ENCODE measurements around the gene PRKCA. TPM values are rescaled to one million over a fixed set of nuclear protein-coding genes. Genes with fewer than 3 reads are reported as not detected.

PRKCA gene
- total RNA-seq, 1 experiment from 2014 or later = 20.7 TPM

DNA sequence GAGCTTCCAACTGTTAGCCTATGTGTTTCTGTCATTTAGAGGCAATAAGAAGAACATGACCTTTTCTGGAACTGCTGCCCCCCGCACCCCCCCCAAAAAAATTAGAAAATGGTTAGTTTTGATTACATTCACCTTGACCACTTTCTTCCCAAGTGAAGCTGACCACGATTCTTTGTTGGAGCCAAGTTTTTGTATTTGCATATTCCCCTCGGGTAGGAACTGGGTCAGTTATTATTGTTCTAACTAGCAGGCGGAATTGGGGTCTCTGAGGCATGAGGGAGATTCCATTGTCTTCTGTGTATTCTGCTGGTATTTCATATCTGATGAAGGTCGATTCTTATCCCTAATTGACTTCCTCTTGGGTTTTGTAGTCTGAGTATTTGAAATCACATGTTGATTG, 231.6 kb downstream of the PRKCA start:
- H3K4me1 Mint-ChIP-seq (ENCODE audit: insufficient read depth, unreplicated experiment) = no peaks in the 10 kb centered on the region
- no peak overlapping the region for H3K27ac Mint-ChIP-seq (ENCODE audit: low read depth, unreplicated experiment)
- H3K36me3 Mint-ChIP-seq (ENCODE audit: insufficient read depth, unreplicated experiment) = peaks cover 5% of the 10 kb centered on the region
- intact Hi-C loops (cut with micrococcal nuclease) = no loop called here
- no peaks in the 10 kb centered on the region for H3K27me3 Mint-ChIP-seq (ENCODE audit: insufficient read depth, unreplicated experiment)
- BruUV-seq (replicated peaks) = no TSS peak
- ChIA-PET CTCF (interaction anchor here (0.6 kb wide), 1 partner anchor 1117 kb away, joined by 6 read pairs; no protein-coding TSS in a partner anchor), POLR2A (interaction anchor here (0.6 kb wide), 1 partner anchor 110 kb away, joined by 3 read pairs; no protein-coding TSS in a partner anchor)
- no peak overlapping the region for H3K4me3 Mint-ChIP-seq (ENCODE audit: unreplicated experiment)
- no peaks in the 10 kb centered on the region for H3K9me3 Mint-ChIP-seq (ENCODE audit: unreplicated experiment)
- TF ChIP-seq, protein P1, sequence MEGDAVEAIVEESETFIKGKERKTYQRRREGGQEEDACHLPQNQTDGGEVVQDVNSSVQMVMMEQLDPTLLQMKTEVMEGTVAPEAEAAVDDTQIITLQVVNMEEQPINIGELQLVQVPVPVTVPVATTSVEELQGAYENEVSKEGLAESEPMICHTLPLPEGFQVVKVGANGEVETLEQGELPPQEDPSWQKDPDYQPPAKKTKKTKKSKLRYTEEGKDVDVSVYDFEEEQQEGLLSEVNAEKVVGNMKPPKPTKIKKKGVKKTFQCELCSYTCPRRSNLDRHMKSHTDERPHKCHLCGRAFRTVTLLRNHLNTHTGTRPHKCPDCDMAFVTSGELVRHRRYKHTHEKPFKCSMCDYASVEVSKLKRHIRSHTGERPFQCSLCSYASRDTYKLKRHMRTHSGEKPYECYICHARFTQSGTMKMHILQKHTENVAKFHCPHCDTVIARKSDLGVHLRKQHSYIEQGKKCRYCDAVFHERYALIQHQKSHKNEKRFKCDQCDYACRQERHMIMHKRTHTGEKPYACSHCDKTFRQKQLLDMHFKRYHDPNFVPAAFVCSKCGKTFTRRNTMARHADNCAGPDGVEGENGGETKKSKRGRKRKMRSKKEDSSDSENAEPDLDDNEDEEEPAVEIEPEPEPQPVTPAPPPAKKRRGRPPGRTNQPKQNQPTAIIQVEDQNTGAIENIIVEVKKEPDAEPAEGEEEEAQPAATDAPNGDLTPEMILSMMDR (IDR thresholded peaks at IDR 0.05; ENCODE audit: unreplicated experiment) = no peak
- no peak for DNase-seq (ENCODE audit: unreplicated experiment)

DNA sequence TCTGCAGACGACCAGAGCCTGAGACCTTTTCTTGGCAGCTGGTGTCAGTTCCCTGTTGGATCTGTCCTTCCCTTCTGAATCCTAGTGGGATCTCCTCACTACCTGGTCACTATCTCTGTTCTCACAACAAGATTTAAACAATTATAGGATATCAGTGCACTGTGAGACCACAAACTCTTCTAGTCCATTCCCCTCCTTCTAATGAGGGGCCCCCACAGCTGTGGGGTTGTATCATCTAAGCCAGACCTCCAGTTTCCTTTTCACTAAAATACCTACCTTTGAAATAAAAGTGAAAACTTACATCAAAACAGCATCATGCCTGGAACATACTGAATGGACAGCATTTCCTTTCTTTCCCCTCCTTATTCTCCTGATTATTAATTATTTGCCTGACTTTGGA, 233.2 kb downstream of the PRKCA start:
- no TSS peak for BruUV-seq (replicated peaks)
- DNase-seq (ENCODE audit: unreplicated experiment) = no peak
- no peaks in the 10 kb centered on the region for H3K27me3 Mint-ChIP-seq (ENCODE audit: insufficient read depth, unreplicated experiment)
- H3K4me3 Mint-ChIP-seq (ENCODE audit: unreplicated experiment) = no peak overlapping the region
- ChIA-PET POLR2A (no interaction called here), CTCF (no interaction called here)
- H3K4me1 Mint-ChIP-seq (ENCODE audit: insufficient read depth, unreplicated experiment) = peaks cover 4% of the 10 kb centered on the region
- TF ChIP-seq, protein P1 (IDR thresholded peaks at IDR 0.05; ENCODE audit: unreplicated experiment) = no peak
- H3K9me3 Mint-ChIP-seq (ENCODE audit: unreplicated experiment) = no peaks in the 10 kb centered on the region
- peaks cover 5% of the 10 kb centered on the region for H3K36me3 Mint-ChIP-seq (ENCODE audit: insufficient read depth, unreplicated experiment)
- intact Hi-C loops (cut with micrococcal nuclease) = no loop called here
- H3K27ac Mint-ChIP-seq (ENCODE audit: low read depth, unreplicated experiment) = no peak overlapping the region

DNA sequence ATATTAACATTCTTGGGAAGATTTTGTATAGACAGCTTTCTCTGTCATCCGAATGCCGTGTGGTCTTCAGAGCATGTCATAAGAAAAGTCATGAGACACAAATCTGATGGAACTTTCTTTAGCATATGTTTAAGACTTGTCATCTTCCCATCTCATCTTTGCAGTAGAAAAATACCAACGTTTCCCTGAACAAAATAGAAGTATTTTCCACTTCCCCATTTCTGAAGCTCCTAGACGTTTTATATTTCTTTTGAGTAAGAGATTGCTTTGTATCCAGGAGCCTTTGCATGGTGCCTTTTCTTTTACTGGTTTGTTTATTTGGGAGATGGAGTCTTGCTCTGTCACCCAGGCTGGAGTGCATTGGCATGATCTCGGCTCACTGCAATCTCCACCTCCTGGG, 235.1 kb downstream of the PRKCA start:
- ChIA-PET CTCF (interaction anchor here (0.9 to 1.0 kb wide), 2 partner anchors 72 to 337 kb away, joined by 3 read pairs; no protein-coding TSS in a partner anchor), POLR2A (interaction anchor here (0.6 to 0.8 kb wide), 2 partner anchors 9 to 35 kb away, joined by 3 read pairs; no protein-coding TSS in a partner anchor)
- Mint-ChIP-seq H3K36me3 (ENCODE audit: insufficient read depth, unreplicated experiment) (no peaks in the 10 kb centered on the region), H3K27ac (ENCODE audit: low read depth, unreplicated experiment) (no peak overlapping the region), H3K4me1 (ENCODE audit: insufficient read depth, unreplicated experiment) (peaks cover 10% of the 10 kb centered on the region), H3K9me3 (ENCODE audit: unreplicated experiment) (no peaks in the 10 kb centered on the region), H3K4me3 (ENCODE audit: unreplicated experiment) (no peak overlapping the region), H3K27me3 (ENCODE audit: insufficient read depth, unreplicated experiment) (no peaks in the 10 kb centered on the region)
- intact Hi-C loops (cut with micrococcal nuclease) = no loop called here
- BruUV-seq (replicated peaks) = no TSS peak
- TF ChIP-seq, protein P1 (IDR thresholded peaks at IDR 0.05; ENCODE audit: unreplicated experiment) = no peak
- DNase-seq (ENCODE audit: unreplicated experiment) = no peak

DNA sequence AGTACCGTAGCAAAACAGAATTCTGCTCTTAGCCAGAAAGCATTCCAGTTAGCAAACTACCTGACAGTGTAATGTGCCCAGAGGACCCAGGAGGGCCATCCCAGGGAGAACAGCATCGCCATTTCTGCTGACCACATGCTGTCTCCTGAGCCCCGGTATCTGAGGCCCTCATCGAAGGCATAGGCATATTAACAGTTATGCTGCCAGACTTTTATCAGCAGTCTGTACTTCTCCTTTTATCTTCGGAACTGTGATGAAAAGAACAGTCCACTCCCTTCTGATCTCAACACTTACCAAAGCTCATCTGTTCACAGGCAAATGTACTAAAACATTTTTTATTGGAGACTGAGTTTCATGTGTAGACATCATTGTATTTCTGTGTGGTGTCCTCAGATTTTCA, 236.4 kb downstream of the PRKCA start:
- intact Hi-C loops (cut with micrococcal nuclease) = no loop called here
- H3K9me3 Mint-ChIP-seq (ENCODE audit: unreplicated experiment) = no peaks in the 10 kb centered on the region
- CTCF ChIA-PET = no interaction called here
- no peak overlapping the region for H3K27ac Mint-ChIP-seq (ENCODE audit: low read depth, unreplicated experiment)
- no peaks in the 10 kb centered on the region for H3K36me3 Mint-ChIP-seq (ENCODE audit: insufficient read depth, unreplicated experiment)
- no peaks in the 10 kb centered on the region for H3K27me3 Mint-ChIP-seq (ENCODE audit: insufficient read depth, unreplicated experiment)
- BruUV-seq (replicated peaks) = no TSS peak
- DNase-seq (ENCODE audit: unreplicated experiment) = no peak
- no peak overlapping the region for H3K4me3 Mint-ChIP-seq (ENCODE audit: unreplicated experiment)
- H3K4me1 Mint-ChIP-seq (ENCODE audit: insufficient read depth, unreplicated experiment) = peaks cover 17% of the 10 kb centered on the region
- TF ChIP-seq, protein P1 (IDR thresholded peaks at IDR 0.05; ENCODE audit: unreplicated experiment) = no peak
- POLR2A ChIA-PET = no interaction called here

Measured in MCF 10A (cell line).